ENCODE results near the gene IDUA.
"Not testable (repeated sequence)": the region's sequence is repeated elsewhere in the genome, so short reads cannot be mapped to it uniquely, and the experiment has no call there.

Gene IDUA

GRCh38 chr4:988726-989721, 2.2 kb downstream of the IDUA start:
- DNase-seq = no peak

GRCh38 chr4:989722-990471, 3.1 kb downstream of the IDUA start:
- no peak for DNase-seq

DNA sequence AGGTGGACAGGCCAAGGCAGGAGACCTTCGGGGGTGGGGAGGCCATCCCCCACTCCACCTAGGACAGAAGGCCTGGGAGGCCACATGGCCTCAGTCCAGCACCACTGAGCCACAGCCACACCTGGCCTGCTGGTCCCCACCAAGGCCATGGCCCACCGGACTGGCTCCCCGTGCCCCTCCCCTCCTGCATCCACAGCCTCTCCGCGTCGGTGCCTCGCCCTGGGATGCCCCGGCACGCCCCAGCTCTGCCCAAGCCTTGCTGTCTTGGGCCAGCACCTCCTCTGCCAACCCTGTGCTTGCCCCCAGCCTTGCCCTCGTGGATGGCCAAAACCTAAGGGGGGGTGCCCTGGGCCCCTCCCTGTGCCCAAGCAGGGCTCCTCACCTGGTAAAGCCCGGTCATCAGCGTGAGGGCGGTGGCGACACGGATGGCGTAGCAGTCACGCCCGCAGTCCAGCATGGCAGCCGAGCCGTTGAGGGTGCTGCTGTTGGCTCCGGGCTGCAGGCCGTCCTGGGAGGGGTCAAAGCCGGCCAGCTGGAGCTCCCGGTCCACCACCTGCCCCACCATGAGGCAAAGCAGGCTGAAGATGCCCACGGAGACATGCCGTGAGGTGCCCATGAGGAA, 4.0 kb downstream of the IDUA start:
- no peak for DNase-seq

GRCh38 chr4:991451-992296, 4.8 kb downstream of the IDUA start:
- no peak for DNase-seq

DNA sequence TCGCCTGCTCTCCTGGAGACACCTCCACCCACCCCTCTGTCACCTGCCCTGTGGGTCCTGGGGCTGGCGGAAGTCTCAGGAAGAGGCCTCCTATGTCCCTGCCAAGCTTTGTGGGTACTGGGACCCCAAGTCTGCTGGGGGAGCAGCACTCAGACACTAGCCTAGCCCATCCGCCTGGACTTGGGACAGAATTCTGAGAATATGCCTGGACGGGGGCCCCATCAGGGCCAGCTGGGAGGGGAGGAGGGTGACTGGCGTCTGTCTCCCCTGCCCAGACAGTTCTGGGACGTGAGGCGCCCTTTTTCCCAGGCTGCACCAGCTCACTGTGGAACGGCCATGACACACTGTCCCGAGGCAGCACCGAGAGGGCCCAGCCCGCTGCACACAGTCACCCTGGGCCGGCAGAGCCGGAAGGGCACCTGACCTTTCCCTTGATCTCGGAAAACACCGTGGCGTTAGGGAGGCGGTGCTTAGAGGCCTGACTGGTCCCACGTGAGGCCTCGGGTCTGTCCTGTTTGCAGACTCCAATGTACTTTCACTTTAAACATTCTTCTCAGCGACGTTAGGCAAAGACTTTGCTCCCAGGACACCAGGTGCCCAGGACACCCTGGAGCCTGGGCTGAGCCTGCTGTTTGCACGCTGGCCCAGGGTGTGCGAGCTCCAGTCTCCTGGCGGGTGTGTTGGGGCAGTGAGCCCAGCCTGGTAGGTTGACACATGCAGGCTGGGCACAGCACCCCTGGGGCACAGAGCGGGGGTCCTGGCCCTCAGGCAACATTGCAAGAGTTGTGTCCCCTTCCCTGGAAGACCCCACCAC, 5.7 kb downstream of the IDUA start:
- no peak for DNase-seq

GRCh38 chr4:993111-994029, 6.5 kb downstream of the IDUA start, which contains the start of gene SLC26A1:
Gene SLC26A1, minus strand, starts transcription at chr4:993404. Its CDS starts 1,701 bp downstream, at chr4:991703.
- no peak for DNase-seq

DNA sequence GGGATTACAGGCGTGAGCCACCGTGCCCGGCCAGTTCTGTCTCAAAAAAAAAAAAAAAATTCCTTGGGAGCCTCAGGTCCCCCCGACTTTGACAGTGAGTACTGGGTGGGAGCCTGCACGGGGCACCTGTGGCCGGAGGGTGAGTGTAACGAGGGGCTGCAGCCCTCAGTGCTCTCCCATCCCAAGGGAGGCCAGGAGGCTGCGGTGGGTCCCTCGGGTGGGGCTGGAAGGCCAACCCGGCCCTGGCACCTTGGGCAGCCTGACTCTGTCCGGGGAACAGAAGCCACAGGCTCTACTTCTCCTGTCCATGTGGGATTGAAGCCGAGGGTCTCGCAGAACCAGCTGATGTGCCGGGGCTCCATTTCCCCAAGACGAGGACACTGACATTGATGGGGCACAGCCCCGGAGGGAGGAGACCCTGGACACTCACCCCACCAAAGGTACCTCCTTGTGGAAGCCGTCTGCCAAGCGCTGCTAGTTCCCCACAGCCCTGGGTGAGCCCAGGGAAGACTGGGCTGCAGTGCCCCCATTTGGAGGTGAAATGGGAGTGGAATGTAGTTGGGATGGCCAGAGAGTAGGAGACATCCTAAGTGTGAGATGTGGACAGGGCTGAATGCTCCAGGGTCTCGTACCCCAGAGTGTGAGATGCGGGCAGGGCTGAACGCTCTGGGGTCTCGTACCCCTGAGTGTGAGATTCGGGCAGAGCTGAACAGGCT, 8.6 kb downstream of the IDUA start:
- no peak for DNase-seq

DNA sequence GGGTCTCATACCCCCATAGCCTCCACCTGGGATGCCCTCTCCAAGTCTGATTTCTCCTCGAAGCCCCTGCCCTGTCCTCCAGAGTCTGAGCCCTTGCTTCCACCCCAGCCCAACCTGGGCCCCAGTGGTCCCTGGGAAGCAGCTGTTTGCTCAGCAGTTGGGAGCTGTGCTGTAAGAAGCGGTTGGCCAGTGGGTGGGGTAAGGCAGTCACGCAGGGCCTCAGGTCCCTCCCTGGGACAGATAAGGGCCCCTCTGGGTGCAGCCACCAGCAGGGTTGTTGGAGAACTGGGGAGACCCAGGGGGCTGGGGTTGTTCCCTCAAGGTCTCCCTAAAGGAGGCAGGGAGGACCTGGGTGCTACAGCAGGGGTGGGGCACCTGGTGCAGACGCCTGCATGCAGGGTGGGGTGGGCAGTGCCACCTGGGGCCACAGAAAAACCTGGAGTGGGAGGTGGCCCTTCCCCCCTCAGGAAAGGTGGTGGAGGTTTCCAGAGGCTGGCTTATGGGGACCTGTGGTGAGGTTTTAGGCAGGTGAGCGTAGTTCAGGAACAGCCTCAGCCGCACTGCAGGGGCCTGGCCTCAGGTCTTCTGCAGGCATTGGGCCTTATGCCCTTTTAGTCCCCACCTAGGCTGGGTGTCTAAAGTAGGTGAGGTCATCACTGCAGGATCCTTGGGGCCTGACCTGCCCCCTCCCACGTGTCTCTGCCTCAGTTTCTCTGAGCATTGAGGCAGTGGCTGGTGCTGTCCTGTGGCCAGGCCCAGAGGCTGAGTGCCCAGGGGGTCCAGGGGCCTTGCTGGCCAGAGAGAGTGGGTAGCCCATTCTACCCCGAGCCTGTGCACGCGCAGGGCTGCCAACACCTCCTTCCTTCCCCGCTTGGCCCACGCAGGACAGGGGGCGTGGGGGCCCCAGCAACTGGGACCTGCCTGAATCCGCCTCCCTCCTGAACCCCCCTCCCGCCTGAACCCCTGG, 9.5 kb downstream of the IDUA start:
- no peak for DNase-seq

- DNase-seq = no peak
Observed at GRCh38 chr4:996997-997374, 10.1 kb downstream of the IDUA start.

DNA sequence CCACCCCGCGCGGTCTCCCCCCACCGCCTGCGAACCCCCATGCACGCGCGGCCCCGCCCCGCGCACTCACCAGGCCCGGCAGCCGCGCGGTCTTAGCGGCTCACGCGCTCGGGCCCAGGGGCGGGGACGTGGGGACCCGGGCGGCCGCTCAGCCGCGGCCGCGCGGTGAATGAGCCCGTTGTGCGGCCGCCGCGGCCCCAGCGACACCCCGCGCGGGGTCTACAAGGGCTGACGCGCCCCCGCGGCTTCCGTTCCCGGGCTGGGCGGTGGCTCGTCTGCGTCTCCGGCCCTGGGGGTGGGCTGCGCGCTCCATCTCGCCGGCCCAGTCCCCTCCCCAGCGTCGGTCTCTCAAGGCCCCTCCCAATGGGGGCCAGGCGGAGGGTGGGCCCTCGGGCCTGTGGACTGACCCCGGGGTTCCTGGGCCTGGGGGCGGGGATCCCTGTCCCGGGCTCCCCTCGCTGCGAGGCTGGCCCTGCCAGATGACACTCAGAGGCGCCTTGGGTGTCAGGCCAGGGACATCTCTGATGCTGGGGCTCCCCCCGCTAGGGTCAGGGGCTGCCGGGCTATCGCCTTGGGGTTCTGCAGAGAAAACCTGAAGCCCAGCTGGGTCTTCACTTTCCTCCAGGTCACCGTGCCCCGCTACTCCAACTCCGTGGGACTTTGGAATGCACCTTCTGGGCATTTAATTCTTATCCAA, 10.7 kb downstream of the IDUA start:
- no peak for DNase-seq

- DNase-seq = no peak
Observed at GRCh38 chr4:998096-998691, 11.3 kb downstream of the IDUA start.

- DNase-seq = not testable (repeated sequence)
Observed at GRCh38 chr4:999240-999863, 12.5 kb downstream of the IDUA start.

DNA sequence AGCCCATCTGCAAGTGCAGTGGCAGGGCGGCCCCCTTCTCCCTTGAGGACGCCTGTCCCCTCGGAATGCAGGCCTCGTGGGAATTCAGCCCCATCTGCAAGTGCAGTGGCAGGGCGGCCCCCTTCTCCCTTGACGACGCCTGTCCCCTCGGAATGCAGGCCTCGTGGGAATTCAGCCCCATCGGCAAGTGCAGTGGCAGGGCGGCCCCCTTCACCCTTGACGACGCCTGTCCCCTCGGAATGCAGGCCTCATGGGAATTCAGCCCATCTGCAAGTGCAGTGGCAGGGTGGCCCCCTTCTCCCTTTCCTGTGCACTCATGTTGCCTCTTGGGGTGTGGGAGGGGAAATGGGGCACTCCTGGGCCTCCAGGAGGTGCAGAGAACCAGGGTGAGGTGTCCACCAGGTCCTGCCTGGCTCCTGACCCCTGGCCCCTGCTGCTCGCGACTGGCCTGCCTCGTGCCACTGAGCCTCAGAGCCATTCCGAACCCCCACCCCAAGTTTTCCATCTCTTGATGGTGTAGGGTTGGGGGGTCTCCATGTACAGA, 13.1 kb downstream of the IDUA start:
- no peak for DNase-seq

- DNase-seq = no peak
Observed at GRCh38 chr4:1000686-1001260, 13.9 kb downstream of the IDUA start.

DNA sequence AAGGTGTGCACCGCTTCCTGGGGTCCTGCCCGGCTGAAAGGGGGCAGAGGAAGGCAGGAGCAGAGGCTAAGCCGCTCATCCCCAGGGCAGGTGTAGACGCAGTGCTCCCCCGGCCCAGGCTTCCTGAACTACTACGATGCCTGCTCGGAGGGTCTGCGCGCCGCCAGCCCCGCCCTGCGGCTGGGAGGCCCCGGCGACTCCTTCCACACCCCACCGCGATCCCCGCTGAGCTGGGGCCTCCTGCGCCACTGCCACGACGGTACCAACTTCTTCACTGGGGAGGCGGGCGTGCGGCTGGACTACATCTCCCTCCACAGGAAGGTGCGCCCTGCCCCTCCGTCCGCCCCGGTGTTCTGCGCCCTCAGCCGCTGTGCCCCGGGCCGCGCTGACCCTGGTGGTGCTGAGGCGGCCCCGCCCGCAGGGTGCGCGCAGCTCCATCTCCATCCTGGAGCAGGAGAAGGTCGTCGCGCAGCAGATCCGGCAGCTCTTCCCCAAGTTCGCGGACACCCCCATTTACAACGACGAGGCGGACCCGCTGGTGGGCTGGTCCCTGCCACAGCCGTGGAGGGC, 14.8 kb downstream of the IDUA start:
- no peak for DNase-seq

GRCh38 chr4:1002131-1002630, 15.3 kb downstream of the IDUA start:
- no peak for DNase-seq

All from DMS153 (cell line).